Measurements from ENCODE around the gene TPP1.
A peak's percentile ranks its signal among the peaks of the same experiment; 100 is the strongest.

The TPP1 gene

DNA sequence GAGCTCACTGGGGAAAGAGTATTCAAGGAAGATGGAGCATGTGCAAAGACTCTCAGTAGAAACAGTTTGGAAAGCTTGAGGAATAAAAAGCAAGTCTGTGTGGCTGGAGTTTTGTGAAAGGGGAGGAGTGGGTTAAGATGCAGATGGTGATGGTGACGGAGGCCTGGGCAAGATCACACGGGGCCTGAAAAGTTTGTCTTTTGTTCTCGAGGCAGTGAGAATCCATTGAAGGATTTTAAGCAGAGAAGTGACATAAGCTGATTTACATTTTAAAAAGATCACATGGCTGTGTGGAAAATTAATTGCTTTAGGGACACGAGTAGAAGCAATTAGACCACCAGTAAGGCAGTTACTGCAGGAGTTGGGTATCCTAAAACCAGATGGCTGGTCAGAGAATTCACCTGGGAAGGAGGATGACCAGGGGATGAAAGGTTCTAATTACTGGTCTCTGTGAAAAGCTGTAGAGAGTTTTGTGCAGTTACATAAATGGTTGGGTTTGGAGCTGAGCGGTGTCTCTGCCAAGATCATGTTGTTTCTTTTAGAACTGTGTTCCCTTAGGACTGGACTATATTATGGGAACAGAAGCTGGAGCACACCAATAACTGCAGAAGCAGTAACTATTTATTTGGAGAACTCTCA is 22.9 kb downstream of the TPP1 start:
- no peaks in the 10 kb centered on the region for H3K9me2 ChIP-seq (replicated peaks; ENCODE audit: low read depth, low read length)
- H3K9ac ChIP-seq (ENCODE audit: low read depth, low read length, poor library complexity, severe bottlenecking), result no peak overlapping the region
- H3K9me3 ChIP-seq (ENCODE audit: insufficient read depth, low read depth, low read length), result no peaks in the 10 kb centered on the region
- peaks cover 14% of the 10 kb centered on the region for H4K20me1 ChIP-seq (ENCODE audit: insufficient read depth, low read length, poor library complexity, severe bottlenecking)
- TF ChIP-seq, protein P1, sequence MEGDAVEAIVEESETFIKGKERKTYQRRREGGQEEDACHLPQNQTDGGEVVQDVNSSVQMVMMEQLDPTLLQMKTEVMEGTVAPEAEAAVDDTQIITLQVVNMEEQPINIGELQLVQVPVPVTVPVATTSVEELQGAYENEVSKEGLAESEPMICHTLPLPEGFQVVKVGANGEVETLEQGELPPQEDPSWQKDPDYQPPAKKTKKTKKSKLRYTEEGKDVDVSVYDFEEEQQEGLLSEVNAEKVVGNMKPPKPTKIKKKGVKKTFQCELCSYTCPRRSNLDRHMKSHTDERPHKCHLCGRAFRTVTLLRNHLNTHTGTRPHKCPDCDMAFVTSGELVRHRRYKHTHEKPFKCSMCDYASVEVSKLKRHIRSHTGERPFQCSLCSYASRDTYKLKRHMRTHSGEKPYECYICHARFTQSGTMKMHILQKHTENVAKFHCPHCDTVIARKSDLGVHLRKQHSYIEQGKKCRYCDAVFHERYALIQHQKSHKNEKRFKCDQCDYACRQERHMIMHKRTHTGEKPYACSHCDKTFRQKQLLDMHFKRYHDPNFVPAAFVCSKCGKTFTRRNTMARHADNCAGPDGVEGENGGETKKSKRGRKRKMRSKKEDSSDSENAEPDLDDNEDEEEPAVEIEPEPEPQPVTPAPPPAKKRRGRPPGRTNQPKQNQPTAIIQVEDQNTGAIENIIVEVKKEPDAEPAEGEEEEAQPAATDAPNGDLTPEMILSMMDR (conservative IDR thresholded peaks at IDR 0.05; ENCODE audit: low read length), result no peak
- TF ChIP-seq EZH2phosphoT487 (IDR thresholded peaks at IDR 0.05; ENCODE audit: borderline replicate concordance), result no peak
- no peak overlapping the region for H2AFZ ChIP-seq (ENCODE audit: low read length)
- peak overlapping the region; percentile 24 for H3K4me2 ChIP-seq (ENCODE audit: low read depth, low read length, poor library complexity, severe bottlenecking)
- H3K27me3 ChIP-seq (ENCODE audit: insufficient read depth, low read length, poor library complexity, severe bottlenecking), result no peaks in the 10 kb centered on the region
- peaks cover 55% of the 10 kb centered on the region for H3K4me1 ChIP-seq (ENCODE audit: insufficient read depth, low read length, poor library complexity, severe bottlenecking)
- peaks cover 48% of the 10 kb centered on the region for H3K79me2 ChIP-seq (ENCODE audit: insufficient read depth, low read length)
- no peak overlapping the region for H3K4me3 ChIP-seq (ENCODE audit: low read length, poor library complexity, severe bottlenecking)
- peaks cover 32% of the 10 kb centered on the region for H3K36me3 ChIP-seq (ENCODE audit: insufficient read depth, low read length)
- no peaks in the 10 kb centered on the region for H3F3A ChIP-seq (ENCODE audit: low read depth)

DNA sequence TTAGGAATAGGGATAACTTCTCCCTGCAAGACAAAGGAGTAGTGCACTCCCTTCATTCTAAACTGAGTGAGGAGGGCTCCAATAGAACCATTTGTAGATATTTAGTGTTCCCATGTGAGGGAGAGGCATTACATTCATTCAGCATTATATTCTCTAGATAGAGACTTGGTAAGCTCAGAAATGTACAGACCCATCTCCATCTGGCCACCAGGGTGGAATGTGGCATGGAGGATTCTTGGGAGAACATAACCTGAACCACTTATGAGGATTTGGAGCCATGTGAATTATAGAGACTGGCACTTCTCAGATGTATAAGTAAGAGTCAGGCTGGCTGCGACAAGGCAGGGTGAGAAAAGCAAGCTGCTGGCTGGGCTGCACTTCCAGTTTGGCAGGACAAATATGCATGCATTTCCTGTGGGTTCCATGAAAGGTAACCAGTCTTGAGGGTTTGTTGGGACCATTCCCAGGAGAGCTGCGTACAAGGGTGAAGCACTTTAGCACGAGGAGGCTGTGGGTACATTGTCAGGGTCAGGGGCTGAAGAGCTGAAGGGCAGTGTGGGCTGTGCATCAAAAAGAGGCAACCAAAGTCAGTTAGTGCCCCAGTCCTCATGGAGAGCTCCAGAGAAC is 25.0 kb downstream of the TPP1 start:
- H3K9ac ChIP-seq (ENCODE audit: low read depth, low read length, poor library complexity, severe bottlenecking), result no peak overlapping the region
- TF ChIP-seq, protein P1 (conservative IDR thresholded peaks at IDR 0.05; ENCODE audit: low read length), result no peak
- no peak for TF ChIP-seq EZH2phosphoT487 (IDR thresholded peaks at IDR 0.05; ENCODE audit: borderline replicate concordance)
- peaks cover 17% of the 10 kb centered on the region for H3K36me3 ChIP-seq (ENCODE audit: insufficient read depth, low read length)
- H3K9me3 ChIP-seq (ENCODE audit: insufficient read depth, low read depth, low read length), result no peaks in the 10 kb centered on the region
- no peaks in the 10 kb centered on the region for H3K9me2 ChIP-seq (replicated peaks; ENCODE audit: low read depth, low read length)
- peaks cover 4% of the 10 kb centered on the region for H4K20me1 ChIP-seq (ENCODE audit: insufficient read depth, low read length, poor library complexity, severe bottlenecking)
- peaks cover 34% of the 10 kb centered on the region for H3K4me1 ChIP-seq (ENCODE audit: insufficient read depth, low read length, poor library complexity, severe bottlenecking)
- no peaks in the 10 kb centered on the region for H3K27me3 ChIP-seq (ENCODE audit: insufficient read depth, low read length, poor library complexity, severe bottlenecking)
- H3F3A ChIP-seq (ENCODE audit: low read depth), result no peaks in the 10 kb centered on the region
- H2AFZ ChIP-seq (ENCODE audit: low read length), result no peak overlapping the region
- H3K79me2 ChIP-seq (ENCODE audit: insufficient read depth, low read length), result peaks cover 27% of the 10 kb centered on the region
- peak overlapping the region; percentile 7 for H3K4me3 ChIP-seq (ENCODE audit: low read length, poor library complexity, severe bottlenecking)
- H3K4me2 ChIP-seq (ENCODE audit: low read depth, low read length, poor library complexity, severe bottlenecking), result peak overlapping the region; percentile 48

DNA sequence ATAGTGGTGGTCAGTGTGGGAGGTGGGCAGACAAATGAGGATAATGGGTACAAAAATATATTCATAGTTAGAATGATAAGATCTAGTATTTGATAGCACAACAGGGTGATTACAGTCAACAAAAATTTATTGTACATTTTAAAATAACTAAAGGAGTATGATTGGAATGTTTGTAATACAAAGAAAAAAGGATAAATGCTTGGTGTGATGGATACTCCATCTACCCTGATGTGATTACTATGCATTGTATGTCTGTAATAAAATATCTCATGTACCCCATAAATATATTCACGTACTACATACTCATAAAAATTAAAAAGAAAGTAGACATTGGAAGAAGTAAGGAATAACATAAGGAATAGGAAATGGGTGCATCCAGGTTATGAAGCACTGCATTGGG is 31.2 kb downstream of the TPP1 start:
- no peak overlapping the region for H3K4me2 ChIP-seq (ENCODE audit: low read depth, low read length, poor library complexity, severe bottlenecking)
- H3K9me2 ChIP-seq (replicated peaks; ENCODE audit: low read depth, low read length), result no peaks in the 10 kb centered on the region
- no peaks in the 10 kb centered on the region for H4K20me1 ChIP-seq (ENCODE audit: insufficient read depth, low read length, poor library complexity, severe bottlenecking)

More for the DNA sequence above, 31.2 kb downstream of the TPP1 start:
- H3K27me3 ChIP-seq (ENCODE audit: insufficient read depth, low read length, poor library complexity, severe bottlenecking), result no peaks in the 10 kb centered on the region
- H3K9me3 ChIP-seq (ENCODE audit: insufficient read depth, low read depth, low read length), result peaks cover 7% of the 10 kb centered on the region; the same call in 1 of the 2 replicates
- H3K4me3 ChIP-seq (ENCODE audit: low read length, poor library complexity, severe bottlenecking), result no peak overlapping the region
- H3K9ac ChIP-seq (ENCODE audit: low read depth, low read length, poor library complexity, severe bottlenecking), result no peak overlapping the region
- H3F3A ChIP-seq (ENCODE audit: low read depth), result no peaks in the 10 kb centered on the region
- H2AFZ ChIP-seq (ENCODE audit: low read length), result no peak overlapping the region
- peaks cover 2% of the 10 kb centered on the region; the same call in 1 of the 2 replicates for H3K79me2 ChIP-seq (ENCODE audit: insufficient read depth, low read length)
- TF ChIP-seq, protein P1 (conservative IDR thresholded peaks at IDR 0.05; ENCODE audit: low read length), result no peak
- no peak for TF ChIP-seq EZH2phosphoT487 (IDR thresholded peaks at IDR 0.05; ENCODE audit: borderline replicate concordance)
- peaks cover 12% of the 10 kb centered on the region for H3K36me3 ChIP-seq (ENCODE audit: insufficient read depth, low read length)
- peaks cover 2% of the 10 kb centered on the region for H3K4me1 ChIP-seq (ENCODE audit: insufficient read depth, low read length, poor library complexity, severe bottlenecking)

All from Loucy (cell line).